T-cell (primary cell): ENCODE measurements around the gene AP5Z1. TPM values are rescaled to one million over a fixed set of nuclear protein-coding genes. Genes with fewer than 3 reads are reported as not detected.

Source experiments
- ATAC-seq, 4 experiments: fragments of 200-7000 bp in 3 of 4; fragments of 150-1000 bp in 1 of 4; cut with Tn5 transposase; replicated peaks in 1 of 4; 1 replicate in 3 of 4; 2 replicates in 1 of 4; pipeline ENCODE4 v1.10.0; 2021; ENCODE audit warnings: moderate library complexity in 3 of 4, mild to moderate bottlenecking in 2 of 4, moderate number of reproducible peaks in 1 of 4
- CTCF ChIA-PET, 2 donors: fragments of 300-600 bp; sonication (Branson Sonifier 250); formaldehyde crosslinking; loops; one replicate each; lab custom pipeline; 2022; ENCODE audit warnings: antibody characterized with exemption in 2 of 2; lab: Charles Lee
- POLR2A ChIA-PET, 2 donors: fragments of 300-600 bp; sonication (Branson Sonifier 250); formaldehyde crosslinking; loops; one replicate each; lab custom pipeline; 2022; ENCODE audit warnings: antibody characterized with exemption in 2 of 2; lab: Charles Lee
- DNase-seq, 35 experiments: peaks; one replicate each; pipeline versions ENCODE4 v3.0.0 to v3.0.0-alpha.2; 2013 to 2023
- H3K27ac ChIP-seq: one replicate; pipeline ENCODE4 v1.5.1; 2013; ENCODE audit warnings: low read length
- H3K27me3 ChIP-seq, 2 experiments: replicated peaks in 1 of 2; 1 replicate in 1 of 2; 2 replicates in 1 of 2; pipeline versions ENCODE4 v1.6.1 to v1.7.0; 2013; ENCODE audit warnings: low read length in 1 of 2, mixed read lengths in 1 of 2; ENCODE audit not compliant: control insufficient read depth in 2 of 2, insufficient read depth in 2 of 2; ENCODE audit errors: extremely low read depth in 1 of 2
- H3K36me3 ChIP-seq, 2 donors: 1 replicate in 1 of 2; 2 replicates in 1 of 2; pipeline versions ENCODE4 v1.6.1 to v1.7.0; 2013; ENCODE audit warnings: low read length in 1 of 2; ENCODE audit not compliant: control insufficient read depth in 2 of 2, insufficient read depth in 1 of 2; ENCODE audit errors: extremely low read depth in 1 of 2
- H3K4me1 ChIP-seq, 2 experiments: 1 replicate in 1 of 2; 2 replicates in 1 of 2; pipeline versions ENCODE4 v1.6.1 to v1.7.0; 2013; ENCODE audit warnings: low read length in 2 of 2, mixed read lengths in 1 of 2; ENCODE audit not compliant: insufficient read depth in 2 of 2, control insufficient read depth in 1 of 2; ENCODE audit errors: extremely low read depth in 1 of 2
- H3K4me3 ChIP-seq, 2 donors: 1 replicate in 1 of 2; 2 replicates in 1 of 2; pipeline versions ENCODE4 v1.5.1 to v1.7.0; 2013; ENCODE audit warnings: mild to moderate bottlenecking in 2 of 2, low read length in 1 of 2, moderate library complexity in 1 of 2; ENCODE audit not compliant: control insufficient read depth in 1 of 2; ENCODE audit errors: extremely low read depth in 1 of 2
- H3K9me3 ChIP-seq: 2 replicates; pipeline ENCODE4 v1.7.0; 2013
- H3K27ac Mint-ChIP-seq, 2 donors: one replicate each; pipeline ENCODE4 v1.8.0; 2020 to 2021; ENCODE audit warnings: mild to moderate bottlenecking in 2 of 2, mixed read lengths in 2 of 2
- H3K27me3 Mint-ChIP-seq, 2 donors: one replicate each; pipeline ENCODE4 v1.8.0; 2021 to 2022; ENCODE audit warnings: mixed read lengths in 2 of 2
- H3K36me3 Mint-ChIP-seq: one replicate; pipeline ENCODE4 v1.8.0; 2021; ENCODE audit warnings: mixed read lengths
- H3K4me1 Mint-ChIP-seq, 3 donors: one replicate each; pipeline ENCODE4 v1.8.0; 2020 to 2022; ENCODE audit warnings: mixed read lengths in 3 of 3, mild to moderate bottlenecking in 1 of 3
- H3K4me3 Mint-ChIP-seq, 3 donors: one replicate each; pipeline ENCODE4 v1.8.0; 2020 to 2022; ENCODE audit warnings: mild to moderate bottlenecking in 3 of 3, mixed read lengths in 3 of 3, moderate library complexity in 3 of 3
- H3K9me3 Mint-ChIP-seq, 3 donors: one replicate each; pipeline ENCODE4 v1.8.0; 2020 to 2022; ENCODE audit warnings: mixed read lengths in 3 of 3
- WGBS: methylation state at CpG from one replicate; pipeline ENCODE4 v1.1.5; 2013; ENCODE audit warnings: missing lambda C conversion rate; ENCODE audit not compliant: insufficient coverage; 5-methylcytosine and 5-hydroxymethylcytosine counted together
- total RNA-seq, 35 experiments: library from RNA in 6 of 35; stranded (reverse) in 6 of 35; fragments of 120-200 nt in 1 of 35; gene quantifications; one replicate each; pipeline versions ENCODE4 v1.2.1 to v1.2.4 and lab custom pipeline; 2013 to 2026

Gene AP5Z1
- total RNA-seq, 5 donors from 2014 or later (not counting 1 experiment from before 2014, with no cell fraction given), result 93.6 to 126 (median 110) TPM

DNA sequence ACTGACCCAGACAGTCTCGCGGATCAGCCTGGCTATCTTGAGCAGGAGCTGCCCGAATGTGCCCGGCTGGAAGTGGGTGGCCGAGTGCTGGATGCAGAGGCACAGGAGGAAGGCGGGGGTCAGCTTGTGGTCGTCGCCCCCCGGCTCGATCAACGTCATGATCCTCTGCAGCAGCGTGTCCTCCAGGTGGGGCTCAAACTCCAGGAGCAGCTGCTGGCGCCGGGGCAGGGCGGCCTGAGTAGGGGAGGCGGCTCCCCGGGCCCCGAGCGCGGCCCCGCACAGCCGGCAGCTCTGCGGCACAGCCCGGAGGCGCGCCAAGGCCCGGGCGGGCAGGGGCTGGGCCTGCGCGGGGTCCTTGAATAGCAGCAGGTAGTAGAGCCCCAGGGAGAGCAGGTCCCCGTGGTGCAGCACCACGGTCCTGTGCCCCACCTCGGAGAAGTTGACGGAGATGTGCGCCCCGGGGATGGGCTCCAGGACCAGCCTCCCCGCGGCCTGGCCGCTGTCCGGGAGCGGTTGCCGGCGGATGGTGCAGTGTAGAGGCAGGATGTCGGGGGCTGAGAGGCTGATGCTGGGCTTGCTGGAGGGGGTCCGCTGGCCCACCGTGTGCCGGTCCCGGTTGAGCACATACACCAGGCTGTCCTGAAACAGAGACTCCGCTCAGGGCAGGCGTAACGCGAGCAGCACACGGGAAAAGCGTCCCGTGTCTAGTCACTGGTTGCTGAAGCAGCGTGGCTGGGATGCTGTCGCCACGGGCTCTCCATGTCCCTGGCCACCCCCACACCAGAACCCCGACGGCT is 59.4 kb downstream of the AP5Z1 start:
- Histone ChIP-seq H3K27ac (no peak overlapping the region), H3K4me1 (no peaks in the 10 kb centered on the region), H3K27me3 (peaks cover 0 to 12% of the 10 kb centered on the region in 2 experiments), H3K9me3 (no peaks in the 10 kb centered on the region), H3K4me3 (no peak overlapping the region), H3K36me3 (no peaks in the 10 kb centered on the region)
- ATAC-seq (no peak), DNase-seq (no peak)
- Mint-ChIP-seq H3K27ac (no peak overlapping the region), H3K4me3 (no peak overlapping the region), H3K36me3 (no peaks in the 10 kb centered on the region), H3K27me3 (no peaks in the 10 kb centered on the region), H3K9me3 (no peaks in the 10 kb centered on the region), H3K4me1 (peaks cover 4 to 6% (median 4%) of the 10 kb centered on the region in 3 donors)
- 98% methylated on average over 50 of the region's 60 CpGs for WGBS
- POLR2A ChIA-PET, result no interaction called here
- CTCF ChIA-PET, result interaction anchor here in 1 of 2 donors (0.9 kb wide), 1 partner anchor 34 kb away, joined by 4 read pairs; no protein-coding TSS in a partner anchor

GRCh38 chr7:4835398-4836205 is 60.2 kb downstream of the AP5Z1 start:
- WGBS, result 84% methylated on average over 22 of the region's 28 CpGs
- DNase-seq (no peak), ATAC-seq (no peak)
- Mint-ChIP-seq H3K36me3 (no peaks in the 10 kb centered on the region), H3K4me1 (no peaks in the 10 kb centered on the region), H3K9me3 (no peaks in the 10 kb centered on the region), H3K27me3 (no peaks in the 10 kb centered on the region), H3K27ac (no peak overlapping the region), H3K4me3 (no peak overlapping the region)
- no peaks in the 10 kb centered on the region for H3K36me3 ChIP-seq
- ChIA-PET CTCF (no interaction called here), POLR2A (no interaction called here)
- no peaks in the 10 kb centered on the region for H3K4me1 ChIP-seq
- H3K27ac ChIP-seq, result no peak overlapping the region
- no peak overlapping the region for H3K4me3 ChIP-seq
- H3K9me3 ChIP-seq, result no peaks in the 10 kb centered on the region
- peaks cover 0 to 15% of the 10 kb centered on the region in 2 experiments for H3K27me3 ChIP-seq

DNA sequence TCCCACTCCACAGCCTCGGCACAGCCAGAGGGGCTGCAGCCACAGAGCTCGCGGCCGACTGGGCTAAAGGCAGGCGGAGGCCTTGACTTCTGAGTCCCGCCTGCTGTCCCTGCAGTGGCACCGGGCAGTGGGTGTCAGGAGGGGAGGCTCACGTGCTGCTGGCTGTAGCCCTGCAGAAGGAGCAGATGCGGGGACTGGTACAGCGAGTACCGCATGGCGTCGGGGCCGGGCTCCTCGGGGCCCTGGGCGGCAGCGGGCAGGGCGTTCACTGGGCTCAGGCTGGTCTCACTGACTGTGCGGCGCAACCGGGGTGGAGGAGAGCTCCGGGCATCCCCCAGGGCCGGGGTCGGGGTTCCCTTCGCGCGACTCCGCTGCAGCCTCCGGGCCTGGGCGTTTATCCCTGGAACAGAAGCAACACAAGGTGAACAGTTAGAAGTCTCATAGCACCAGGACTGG is 60.8 kb downstream of the AP5Z1 start:
- WGBS, result 98% methylated on average over 30 of the region's 30 CpGs
- H3K9me3 Mint-ChIP-seq, result no peaks in the 10 kb centered on the region
- DNase-seq, result no peak
- CTCF ChIA-PET, result no interaction called here
- POLR2A ChIA-PET, result no interaction called here
- H3K4me1 Mint-ChIP-seq, result no peaks in the 10 kb centered on the region
- H3K36me3 Mint-ChIP-seq, result no peaks in the 10 kb centered on the region
- no peaks in the 10 kb centered on the region for H3K36me3 ChIP-seq
- H3K27ac ChIP-seq, result no peak overlapping the region
- H3K27me3 ChIP-seq, result peaks cover 0 to 15% of the 10 kb centered on the region in 2 experiments
- no peak overlapping the region for H3K27ac Mint-ChIP-seq
- no peaks in the 10 kb centered on the region for H3K27me3 Mint-ChIP-seq
- H3K9me3 ChIP-seq, result no peaks in the 10 kb centered on the region
- H3K4me1 ChIP-seq, result no peaks in the 10 kb centered on the region
- no peak overlapping the region for H3K4me3 Mint-ChIP-seq
- no peak for ATAC-seq
- H3K4me3 ChIP-seq, result no peak overlapping the region

GRCh38 chr7:4837041-4837802 is 61.8 kb downstream of the AP5Z1 start:
- H3K36me3 ChIP-seq, result no peaks in the 10 kb centered on the region
- Mint-ChIP-seq H3K4me3 (no peak overlapping the region), H3K9me3 (no peaks in the 10 kb centered on the region), H3K27me3 (no peaks in the 10 kb centered on the region), H3K4me1 (no peaks in the 10 kb centered on the region), H3K27ac (no peak overlapping the region), H3K36me3 (no peaks in the 10 kb centered on the region)
- H3K27ac ChIP-seq, result no peak overlapping the region
- H3K4me3 ChIP-seq, result no peak overlapping the region
- H3K9me3 ChIP-seq, result no peaks in the 10 kb centered on the region
- ATAC-seq (no peak), DNase-seq (no peak)
- POLR2A ChIA-PET, result no interaction called here
- no peaks in the 10 kb centered on the region for H3K4me1 ChIP-seq
- CTCF ChIA-PET, result no interaction called here
- 59% methylated on average over 22 of the region's 22 CpGs for WGBS
- H3K27me3 ChIP-seq, result peaks cover 0 to 16% of the 10 kb centered on the region in 2 experiments

GRCh38 chr7:4837803-4838625 is 62.6 kb downstream of the AP5Z1 start:
- no peaks in the 10 kb centered on the region for H3K4me1 ChIP-seq
- Mint-ChIP-seq H3K9me3 (no peaks in the 10 kb centered on the region), H3K27me3 (no peaks in the 10 kb centered on the region), H3K27ac (no peak overlapping the region), H3K4me1 (no peaks in the 10 kb centered on the region), H3K36me3 (no peaks in the 10 kb centered on the region), H3K4me3 (no peak overlapping the region)
- POLR2A ChIA-PET, result interaction anchor here in 1 of 2 donors (0.6 kb wide), 1 partner anchor 61 kb away, joined by 3 read pairs; no protein-coding TSS in a partner anchor
- no peak overlapping the region for H3K27ac ChIP-seq
- ATAC-seq (no peak), DNase-seq (no peak)
- H3K4me3 ChIP-seq, result no peak overlapping the region
- H3K36me3 ChIP-seq, result no peaks in the 10 kb centered on the region
- CTCF ChIA-PET, result no interaction called here
- no peaks in the 10 kb centered on the region for H3K9me3 ChIP-seq
- H3K27me3 ChIP-seq, result peaks cover 0 to 22% of the 10 kb centered on the region in 2 experiments
- WGBS, result 87% methylated on average over 23 of the region's 30 CpGs
